Lung (tissue), 12 donors: ENCODE measurements around the gene FOXI3. TPM values are rescaled to one million over a fixed set of nuclear protein-coding genes. Genes with fewer than 3 reads are reported as not detected.
"Not testable (repeated sequence)": the region's sequence is repeated elsewhere in the genome, so short reads cannot be mapped to it uniquely, and the experiment has no call there.

Experiments used
- ATAC-seq: fragments of 200-7000 bp; cut with Tn5 transposase; one replicate; pipeline ENCODE4 v1.9.1; 2020; ENCODE audit warnings: moderate number of reproducible peaks; ENCODE audit not compliant: insufficient read depth, low FRiP score
- DNase-seq, 3 donors: peaks; one replicate each; pipeline ENCODE4 v3.0.0-alpha.2; 2013 to 2017
- H3K27ac ChIP-seq, 2 donors: one replicate each; pipeline ENCODE4 v1.5.1; 2013; ENCODE audit warnings: mild to moderate bottlenecking in 2 of 2, moderate library complexity in 2 of 2, control low read depth in 1 of 2, inconsistent platforms in 1 of 2, low read depth in 1 of 2, low read length in 1 of 2
- H3K27me3 ChIP-seq, 3 donors: one replicate each; pipeline ENCODE4 v1.5.1; 2013; ENCODE audit warnings: low read length in 2 of 3; ENCODE audit not compliant: control insufficient read depth in 3 of 3, insufficient read depth in 3 of 3
- H3K36me3 ChIP-seq, 4 donors: one replicate each; pipeline ENCODE4 v1.5.1; 2013; ENCODE audit warnings: low read length in 4 of 4, mild to moderate bottlenecking in 1 of 4, moderate library complexity in 1 of 4; ENCODE audit not compliant: control insufficient read depth in 4 of 4, insufficient read depth in 4 of 4
- H3K4me1 ChIP-seq, 5 donors: one replicate each; pipeline ENCODE4 v1.5.1; 2013; ENCODE audit warnings: low read length in 5 of 5, mild to moderate bottlenecking in 2 of 5, moderate library complexity in 1 of 5; ENCODE audit not compliant: control insufficient read depth in 5 of 5, insufficient read depth in 5 of 5
- H3K4me3 ChIP-seq: one replicate; pipeline ENCODE4 v1.5.1; 2013; ENCODE audit warnings: mild to moderate bottlenecking, control low read depth, moderate library complexity
- H3K9ac ChIP-seq, 2 donors: one replicate each; pipeline ENCODE4 v1.5.1; 2013; ENCODE audit warnings: low read length in 2 of 2, control low read depth in 1 of 2; ENCODE audit not compliant: insufficient read depth in 1 of 2
- H3K9me3 ChIP-seq, 4 donors: one replicate each; pipeline ENCODE4 v1.5.1; 2013; ENCODE audit warnings: low read length in 3 of 4, mild to moderate bottlenecking in 1 of 4, moderate library complexity in 1 of 4; ENCODE audit not compliant: control insufficient read depth in 4 of 4, insufficient read depth in 3 of 4
- CTCF ChIP-seq: IDR thresholded peaks from 2 replicates; pipeline ENCODE4 v1.5.1; 2012; ENCODE audit warnings: mild to moderate bottlenecking; ENCODE audit errors: control extremely low read depth, extremely low read depth
- WGBS, 2 donors: extraction: QIAGEN DNeasy Blood & Tissue Kit; methylation state at CpG; one replicate each; pipeline ENCODE4 v1.1.7; 2013; 5-methylcytosine and 5-hydroxymethylcytosine counted together
- polyA plus RNA-seq, 2 donors: library from polyadenylated mRNA; stranded (reverse); fragments of 200-250 nt; gene quantifications; one replicate each; pipeline ENCODE4 v1.2.1, GENCODE V29; 2013
- total RNA-seq, 2 donors: library from RNA; depleted of rRNA in 1 of 2; stranded (reverse); fragments of >200 nt in 1 of 2; gene quantifications; one replicate each; pipeline ENCODE4 v1.2.1, GENCODE V29; 2014 to 2021
- donor health status: control.
- donor health status: control.
- donor health status: Bipolar disorder and iron deficiency.
- donor health status: healthy.
- donor health status: DM: yes; HTN: yes; CAD: no.

The FOXI3 gene
- total and polyA plus RNA-seq, 4 donors: 0.17 TPM; not detected in 3

- WGBS, 2 donors: 59 to 61% methylated on average over 6 of the region's 6 CpGs
- no peak for ATAC-seq
- H3K27me3 ChIP-seq: no peaks in the 10 kb centered on the region
- no peak for TF ChIP-seq CTCF
- H3K4me3 ChIP-seq: no peak overlapping the region
- no peak for DNase-seq
- H3K27ac ChIP-seq: no peak overlapping the region
- peaks cover 0 to 1% (median 0%) of the 10 kb centered on the region in 4 donors for H3K9me3 ChIP-seq
- no peak overlapping the region for H3K9ac ChIP-seq
- no peaks in the 10 kb centered on the region for H3K36me3 ChIP-seq
- H3K4me1 ChIP-seq: no peaks in the 10 kb centered on the region
Observed at GRCh38 chr2:88416016-88416663, 36.4 kb downstream of the FOXI3 start.

GRCh38 chr2:88408870-88409269, 43.6 kb downstream of the FOXI3 start:
- H3K9me3 ChIP-seq, H3K27ac ChIP-seq, H3K4me1 ChIP-seq, DNase-seq, ATAC-seq, H3K9ac ChIP-seq, H3K4me3 ChIP-seq, H3K27me3 ChIP-seq, H3K36me3 ChIP-seq: not testable (repeated sequence)
- WGBS, 2 donors: 86 to 91% methylated on average over 5 of the region's 5 CpGs

GRCh38 chr2:88400037-88400767, 52.3 kb downstream of the FOXI3 start:
- Histone ChIP-seq H3K9ac (no peak overlapping the region), H3K27me3 (no peaks in the 10 kb centered on the region), H3K27ac (no peak overlapping the region), H3K36me3 (no peaks in the 10 kb centered on the region), H3K4me3 (no peak overlapping the region), H3K4me1 (no peaks in the 10 kb centered on the region), H3K9me3 (no peaks in the 10 kb centered on the region)
- no peak for DNase-seq
- ATAC-seq: no peak
- 66 to 71% methylated on average over 4 of the region's 4 CpGs for WGBS, 2 donors
- TF ChIP-seq CTCF: no peak

GRCh38 chr2:88398180-88398579, 54.3 kb downstream of the FOXI3 start:
- Histone ChIP-seq H3K4me3 (no peak overlapping the region), H3K9me3 (no peaks in the 10 kb centered on the region), H3K27ac (no peak overlapping the region), H3K36me3 (no peaks in the 10 kb centered on the region), H3K4me1 (no peaks in the 10 kb centered on the region), H3K27me3 (no peaks in the 10 kb centered on the region), H3K9ac (no peak overlapping the region)
- WGBS, 2 donors: 57 to 58% methylated on average over 5 of the region's 5 CpGs
- no peak for TF ChIP-seq CTCF
- DNase-seq (peak in 2 of 3 donors; percentile 0 to 3), ATAC-seq (no peak)
